Activated CD8-positive, alpha-beta memory T cell treated with anti-CD3 and anti-CD28 coated beads for 48 hours (primary cell): ENCODE measurements around the gene NLRP1.

ENCODE experiments used
- DNase-seq, 3 experiments: peaks; one replicate each; pipeline ENCODE4 v3.0.0-alpha.2; 2020; ENCODE audit warnings: low read depth in 2 of 3, low spot score in 2 of 3

NLRP1 gene

GRCh38 chr17:5584383-5585286, at the start of gene NLRP1:
Gene NLRP1 (minus strand): TSS chr17:5584509. CDS start chr17:5583957, 552 bp downstream.
- peak; percentile 76 to 87 (median 77) for DNase-seq

GRCh38 chr17:5631958-5632590, 47.8 kb upstream of the NLRP1 start:
- no peak for DNase-seq

GRCh38 chr17:5630434-5630833, 46.1 kb upstream of the NLRP1 start:
- DNase-seq: no peak

GRCh38 chr17:5629128-5629527, 44.8 kb upstream of the NLRP1 start:
- no peak for DNase-seq

GRCh38 chr17:5628262-5628661, 44.0 kb upstream of the NLRP1 start:
- DNase-seq: no peak

- DNase-seq: no peak
Measured at GRCh38 chr17:5624211-5624610, 39.9 kb upstream of the NLRP1 start.

GRCh38 chr17:5621729-5622128, 37.4 kb upstream of the NLRP1 start:
- DNase-seq: no peak

GRCh38 chr17:5621026-5621425, 36.7 kb upstream of the NLRP1 start:
- no peak for DNase-seq

- no peak for DNase-seq
Measured at GRCh38 chr17:5619088-5619740, 34.9 kb upstream of the NLRP1 start.

GRCh38 chr17:5618476-5618875, 34.2 kb upstream of the NLRP1 start:
- DNase-seq: no peak

GRCh38 chr17:5615476-5615875, 31.2 kb upstream of the NLRP1 start:
- no peak for DNase-seq

- DNase-seq: no peak
Measured at GRCh38 chr17:5610956-5611355, 26.6 kb upstream of the NLRP1 start.

- no peak for DNase-seq
Measured at GRCh38 chr17:5608399-5609112, 24.2 kb upstream of the NLRP1 start.

GRCh38 chr17:5607946-5608345, 23.6 kb upstream of the NLRP1 start:
- no peak for DNase-seq

GRCh38 chr17:5605452-5605851, 21.1 kb upstream of the NLRP1 start:
- DNase-seq: no peak

GRCh38 chr17:5600041-5600440, 15.7 kb upstream of the NLRP1 start:
- DNase-seq: no peak

GRCh38 chr17:5598457-5598856, 14.1 kb upstream of the NLRP1 start:
- DNase-seq: no peak

GRCh38 chr17:5596421-5596820, 12.1 kb upstream of the NLRP1 start:
- no peak for DNase-seq

GRCh38 chr17:5595831-5596230, 11.5 kb upstream of the NLRP1 start:
- no peak for DNase-seq

- DNase-seq: no peak
Measured at GRCh38 chr17:5592382-5592781, 8.1 kb upstream of the NLRP1 start.

GRCh38 chr17:5591966-5592365, 7.7 kb upstream of the NLRP1 start:
- no peak for DNase-seq
